Ishikawa (cell line): ENCODE measurements around the gene ADAMTSL1.

Experiments used
- CEBPB ChIP-seq: IDR thresholded peaks from 2 replicates; pipeline ENCODE4 v1.6.1; 2012
- CREB1 ChIP-seq: IDR thresholded peaks from 2 replicates; pipeline ENCODE4 v1.6.1; 2012; ENCODE audit warnings: low read depth
- EGR1 ChIP-seq: IDR thresholded peaks from 2 replicates; pipeline ENCODE4 v1.6.1; 2012
- EP300 ChIP-seq: IDR thresholded peaks from 2 replicates; pipeline ENCODE4 v1.6.1; 2012; ENCODE audit warnings: borderline replicate concordance
- FOXM1 ChIP-seq: IDR thresholded peaks from 2 replicates; pipeline ENCODE4 v1.6.1; 2012; ENCODE audit warnings: low read depth, borderline replicate concordance
- MAX ChIP-seq: IDR thresholded peaks from 2 replicates; pipeline ENCODE4 v1.6.1; 2012
- NFIC ChIP-seq: IDR thresholded peaks from 2 replicates; pipeline ENCODE4 v1.6.1; 2012
- RAD21 ChIP-seq: IDR thresholded peaks from 2 replicates; pipeline ENCODE4 v1.6.1; 2012; ENCODE audit warnings: low read depth
- REST ChIP-seq: IDR thresholded peaks from 2 replicates; pipeline ENCODE4 v1.6.1; 2012; ENCODE audit warnings: low read depth, mild to moderate bottlenecking
- TAF1 ChIP-seq: IDR thresholded peaks from 2 replicates; pipeline ENCODE4 v1.6.1; 2012; ENCODE audit warnings: low read depth, mild to moderate bottlenecking
- TCF12 ChIP-seq: IDR thresholded peaks from 2 replicates; pipeline ENCODE4 v1.6.1; 2012; ENCODE audit warnings: low read depth
- TEAD4 ChIP-seq: IDR thresholded peaks from 2 replicates; pipeline ENCODE4 v1.6.1; 2012
- USF1 ChIP-seq: IDR thresholded peaks from 2 replicates; pipeline ENCODE4 v1.6.1; 2012
- YY1 ChIP-seq: IDR thresholded peaks from 2 replicates; pipeline ENCODE4 v1.6.1; 2012; ENCODE audit warnings: low read depth
- ZBTB7A ChIP-seq: IDR thresholded peaks from 2 replicates; pipeline ENCODE4 v1.6.1; 2012; ENCODE audit warnings: low read depth

Gene ADAMTSL1

GRCh38 chr9:18923167-18923566, 449.2 kb downstream of the ADAMTSL1 start:
- no peak for TF ChIP-seq RAD21
- TF ChIP-seq MAX = no peak
- no peak for TF ChIP-seq YY1
- no peak for TF ChIP-seq TAF1
- no peak for TF ChIP-seq REST
- TF ChIP-seq ZBTB7A = no peak
- TF ChIP-seq USF1 = no peak

- no peak for TF ChIP-seq REST
- no peak for TF ChIP-seq FOXM1
- no peak for TF ChIP-seq YY1
- no peak for TF ChIP-seq EGR1
- TF ChIP-seq TEAD4 = no peak
- no peak for TF ChIP-seq USF1
- TF ChIP-seq CREB1 = no peak
- no peak for TF ChIP-seq MAX
- no peak for TF ChIP-seq CEBPB
- no peak for TF ChIP-seq NFIC
- TF ChIP-seq RAD21 = no peak
- no peak for TF ChIP-seq TCF12
- no peak for TF ChIP-seq TAF1
- TF ChIP-seq ZBTB7A = no peak
- TF ChIP-seq EP300 = no peak
These were observed 449.9 kb downstream of the ADAMTSL1 start for GRCh38 chr9:18923671-18924430.

GRCh38 chr9:18925880-18926279, 451.9 kb downstream of the ADAMTSL1 start:
- no peak for TF ChIP-seq TAF1
- no peak for TF ChIP-seq USF1
- TF ChIP-seq ZBTB7A = no peak
- no peak for TF ChIP-seq TCF12
- TF ChIP-seq RAD21 = no peak
- TF ChIP-seq EP300 = no peak

GRCh38 chr9:18926513-18926912, 452.6 kb downstream of the ADAMTSL1 start:
- no peak for TF ChIP-seq CEBPB
- TF ChIP-seq CREB1 = no peak
- TF ChIP-seq EP300 = no peak
- no peak for TF ChIP-seq ZBTB7A
- TF ChIP-seq TEAD4 = no peak
- no peak for TF ChIP-seq YY1
- TF ChIP-seq FOXM1 = no peak
- TF ChIP-seq REST = no peak
- TF ChIP-seq MAX = no peak
